Hepatocyte (in vitro differentiated cells): ENCODE data around the gene SMIM7.

Experiments used
- CTCF ChIP-seq: fragments of 200-600 bp; sonication (generic); IDR thresholded peaks from 2 replicates; pipeline ENCODE4 v1.5.1; 2016; ENCODE audit warnings: antibody characterized with exemption, mild to moderate bottlenecking; ENCODE audit not compliant: poor library complexity
- EZH2 ChIP-seq: fragments of 200-600 bp; sonication (generic); IDR thresholded peaks from 2 replicates; pipeline ENCODE4 v1.6.1; 2016; ENCODE audit warnings: antibody characterized with exemption, mild to moderate bottlenecking, borderline replicate concordance

GRCh38 chr19:16677055-16677454 lies 17.1 kb upstream of the SMIM7 start:
- TF ChIP-seq CTCF (no peak), EZH2 (no peak)
